ENCODE results near the gene MBD3L3. TPM values are rescaled to one million over a fixed set of nuclear protein-coding genes. Genes with fewer than 3 reads are reported as not detected.

MBD3L3 gene
- total and polyA plus RNA-seq, 9 of the 15 experiments (the other 6 are each of a cell fraction or from before 2014, with no cell fraction given): not detected

- TF ChIP-seq DPF2 (IDR thresholded peaks at IDR 0.05) (no peak), CBX1 (IDR thresholded peaks at IDR 0.05; ENCODE audit: low read depth) (0 out of 2 replicates have a peak, but pooled peaks have one; percentile 27), STAG1 (CRISPR knock-in tag; IDR thresholded peaks at IDR 0.05; ENCODE audit: borderline replicate concordance) (no peak), RCOR1 (IDR thresholded peaks at IDR 0.05; ENCODE audit: borderline replicate concordance in 1 of 2, low read depth in 2 of 2, low read length in 2 of 2) (no peak), NFIX (CRISPR knock-in tag; IDR thresholded peaks at IDR 0.05; ENCODE audit: low read depth) (no peak), ATF1 (CRISPR knock-in tag; IDR thresholded peaks at IDR 0.05) (no peak), ATF1 (tag; IDR thresholded peaks at IDR 0.05) (0 out of 2 replicates have a peak, but pooled peaks have one; percentile 8), HNRNPL (IDR thresholded peaks at IDR 0.05; ENCODE audit: low read depth, low read length) (no peak), ZFP1 (CRISPR knock-in tag; IDR thresholded peaks at IDR 0.05) (peak; percentile 47; the same call in 1 of the 2 replicates), ZNF444 (CRISPR knock-in tag; IDR thresholded peaks at IDR 0.05) (no peak), CBX3 (IDR thresholded peaks at IDR 0.05; ENCODE audit: borderline replicate concordance in 1 of 2, low read length in 2 of 2) (peak in 1 of 2 experiments; percentile 95; a peak in 2 of 3 replicates), ZC3H8 (IDR thresholded peaks at IDR 0.05) (no peak), ZNF124 (CRISPR knock-in tag; IDR thresholded peaks at IDR 0.05) (no peak), ZBTB33 (CRISPR knock-in tag; IDR thresholded peaks at IDR 0.05) (peak; percentile 100), ZNF282 (CRISPR knock-in tag; IDR thresholded peaks at IDR 0.05) (no peak), CTBP1 (IDR thresholded peaks at IDR 0.05; ENCODE audit: borderline replicate concordance) (no peak)
- TF ChIP-seq, protein P1, sequence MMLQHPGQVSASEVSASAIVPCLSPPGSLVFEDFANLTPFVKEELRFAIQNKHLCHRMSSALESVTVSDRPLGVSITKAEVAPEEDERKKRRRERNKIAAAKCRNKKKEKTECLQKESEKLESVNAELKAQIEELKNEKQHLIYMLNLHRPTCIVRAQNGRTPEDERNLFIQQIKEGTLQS (IDR thresholded peaks at IDR 0.05): peak; percentile 66
- TF ChIP-seq, protein P1 (CRISPR knock-in tag; conservative IDR thresholded peaks at IDR 0.05): no peak
- TF ChIP-seq, protein P2, sequence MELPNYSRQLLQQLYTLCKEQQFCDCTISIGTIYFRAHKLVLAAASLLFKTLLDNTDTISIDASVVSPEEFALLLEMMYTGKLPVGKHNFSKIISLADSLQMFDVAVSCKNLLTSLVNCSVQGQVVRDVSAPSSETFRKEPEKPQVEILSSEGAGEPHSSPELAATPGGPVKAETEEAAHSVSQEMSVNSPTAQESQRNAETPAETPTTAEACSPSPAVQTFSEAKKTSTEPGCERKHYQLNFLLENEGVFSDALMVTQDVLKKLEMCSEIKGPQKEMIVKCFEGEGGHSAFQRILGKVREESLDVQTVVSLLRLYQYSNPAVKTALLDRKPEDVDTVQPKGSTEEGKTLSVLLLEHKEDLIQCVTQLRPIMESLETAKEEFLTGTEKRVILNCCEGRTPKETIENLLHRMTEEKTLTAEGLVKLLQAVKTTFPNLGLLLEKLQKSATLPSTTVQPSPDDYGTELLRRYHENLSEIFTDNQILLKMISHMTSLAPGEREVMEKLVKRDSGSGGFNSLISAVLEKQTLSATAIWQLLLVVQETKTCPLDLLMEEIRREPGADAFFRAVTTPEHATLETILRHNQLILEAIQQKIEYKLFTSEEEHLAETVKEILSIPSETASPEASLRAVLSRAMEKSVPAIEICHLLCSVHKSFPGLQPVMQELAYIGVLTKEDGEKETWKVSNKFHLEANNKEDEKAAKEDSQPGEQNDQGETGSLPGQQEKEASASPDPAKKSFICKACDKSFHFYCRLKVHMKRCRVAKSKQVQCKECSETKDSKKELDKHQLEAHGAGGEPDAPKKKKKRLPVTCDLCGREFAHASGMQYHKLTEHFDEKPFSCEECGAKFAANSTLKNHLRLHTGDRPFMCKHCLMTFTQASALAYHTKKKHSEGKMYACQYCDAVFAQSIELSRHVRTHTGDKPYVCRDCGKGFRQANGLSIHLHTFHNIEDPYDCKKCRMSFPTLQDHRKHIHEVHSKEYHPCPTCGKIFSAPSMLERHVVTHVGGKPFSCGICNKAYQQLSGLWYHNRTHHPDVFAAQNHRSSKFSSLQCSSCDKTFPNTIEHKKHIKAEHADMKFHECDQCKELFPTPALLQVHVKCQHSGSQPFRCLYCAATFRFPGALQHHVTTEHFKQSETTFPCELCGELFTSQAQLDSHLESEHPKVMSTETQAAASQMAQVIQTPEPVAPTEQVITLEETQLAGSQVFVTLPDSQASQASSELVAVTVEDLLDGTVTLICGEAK (IDR thresholded peaks at IDR 0.05): no peak
- TF ChIP-seq, protein P2 (CRISPR knock-in tag; IDR thresholded peaks at IDR 0.05): no peak
Measured at GRCh38 chr19:7078008-7078407, 19.5 kb upstream of the MBD3L3 start (continued).

Measured in K562 (cell line).